Measurements from ENCODE around the gene TNFRSF4. TPM values are rescaled to one million over a fixed set of nuclear protein-coding genes. Genes with fewer than 3 reads are reported as not detected.

TNFRSF4 gene
- total and polyA plus RNA-seq, 2 of the 8 experiments (the other 6 are each of a cell fraction or from before 2014, with no cell fraction given) = 0.06 TPM; not detected in 1

DNA sequence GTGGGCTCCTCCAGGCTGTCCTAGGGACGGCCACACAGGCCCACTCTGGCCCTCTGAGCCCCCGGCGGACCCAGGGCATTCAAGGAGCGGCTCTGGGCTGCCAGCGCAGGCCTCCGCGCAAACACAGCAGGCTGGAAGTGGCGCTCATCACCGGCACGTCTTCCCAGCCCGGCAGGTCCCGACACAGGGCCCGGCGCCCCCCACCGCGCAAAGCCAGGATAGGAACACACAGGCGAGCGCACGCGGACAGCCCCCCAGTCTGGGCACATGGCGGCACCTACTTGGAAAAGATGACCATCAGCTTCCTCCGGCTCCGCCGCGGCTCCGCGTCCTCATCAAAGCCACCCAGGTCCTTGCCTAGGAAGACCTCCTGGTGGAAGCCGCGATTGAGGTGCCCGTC, 14.2 kb upstream of the TNFRSF4 start:
- H2BK5ac ChIP-seq (ENCODE audit: low read depth, low read length) = no peak overlapping the region
- no peak overlapping the region for H4K5ac ChIP-seq (ENCODE audit: insufficient read length, low read depth, low read length)
- peaks cover 2 to 23% (median 7%) of the 10 kb centered on the region in 4 experiments; a peak in 7 of 8 replicates for H3K36me3 ChIP-seq (ENCODE audit: control insufficient read depth in 2 of 4, insufficient read depth in 4 of 4, low read length in 3 of 4)
- FAIRE-seq (no peak), DNase-seq (ENCODE audit: low read depth in 1 of 2, low spot score in 2 of 2) (no peak)
- H4K91ac ChIP-seq (replicated peaks; ENCODE audit: insufficient read length, low read length) = no peak overlapping the region
- no peak overlapping the region for H4K8ac ChIP-seq (ENCODE audit: extremely low read depth, insufficient read depth, low read length)
- peaks cover 36% of the 10 kb centered on the region for H3K79me1 ChIP-seq (ENCODE audit: low read depth, low read length)
- TF ChIP-seq YY1 (IDR thresholded peaks at IDR 0.05; ENCODE audit: low read depth, low read length) (no peak), CREB1 (IDR thresholded peaks at IDR 0.05) (no peak), MAFK (IDR thresholded peaks at IDR 0.05; ENCODE audit: low read depth, low read length) (no peak), HDAC2 (IDR thresholded peaks at IDR 0.05; ENCODE audit: borderline replicate concordance in 1 of 2, low read depth in 2 of 2, low read length in 2 of 2) (no peak), SUZ12 (IDR thresholded peaks at IDR 0.05; ENCODE audit: low read length) (no peak), FOSL1 (IDR thresholded peaks at IDR 0.05; ENCODE audit: insufficient read depth, low read depth, low read length) (no peak), GTF2F1 (IDR thresholded peaks at IDR 0.05; ENCODE audit: borderline replicate concordance, low read depth, low read length) (no peak), GABPA (IDR thresholded peaks at IDR 0.05; ENCODE audit: borderline replicate concordance, insufficient read depth, low read length) (no peak), CTBP2 (IDR thresholded peaks at IDR 0.05; ENCODE audit: borderline replicate concordance, insufficient read depth, insufficient read length, low read length) (no peak)
- H2BK15ac ChIP-seq (ENCODE audit: low read length) = no peak overlapping the region
- H3K4me2 ChIP-seq (ENCODE audit: insufficient read depth in 1 of 2, low read depth in 2 of 2, low read length in 2 of 2) = no peak overlapping the region
- H3K4me3 ChIP-seq (ENCODE audit: extremely low read depth in 1 of 4, insufficient read depth in 2 of 4, low read depth in 3 of 4, low read length in 4 of 4) = no peak overlapping the region
- ChIA-PET POLR2A (ENCODE audit: partially characterized antibody) (interaction anchor here (1.1 to 3.1 kb wide), 2 partner anchors 9 to 12 kb away, joined by 3 to 15 read pairs; no protein-coding TSS in a partner anchor), CTCF (ENCODE audit: partially characterized antibody) (interaction anchor here (1.0 to 6.2 kb wide), 5 partner anchors 9 to 106 kb away, joined by 3 to 28 read pairs (median 3); no protein-coding TSS in a partner anchor)
- H3K9ac ChIP-seq (replicated peaks in 1 of 4; ENCODE audit: extremely low read depth in 1 of 4, low read depth in 3 of 4, low read length in 3 of 4) = no peak overlapping the region
- no peak overlapping the region for H2BK20ac ChIP-seq (ENCODE audit: low read length)
- H2AFZ ChIP-seq (ENCODE audit: low read length) = no peak overlapping the region
- H3K79me2 ChIP-seq (ENCODE audit: control insufficient read depth in 1 of 2, insufficient read depth in 2 of 2, low read length in 2 of 2) = peaks cover 6 to 39% of the 10 kb centered on the region in 2 experiments; a peak in 3 of 4 replicates
- H2BK12ac ChIP-seq (ENCODE audit: low read depth, low read length) = no peak overlapping the region
- no peak overlapping the region for H3K18ac ChIP-seq (ENCODE audit: extremely low read depth, low read length)
- peaks cover 0 to 8% of the 10 kb centered on the region in 2 experiments; a peak in 2 of 4 replicates for H3K9me3 ChIP-seq (ENCODE audit: insufficient read depth in 2 of 2, low read depth in 1 of 2, low read length in 1 of 2)
- no peak overlapping the region for H3K23ac ChIP-seq (ENCODE audit: insufficient read length)
- H3K4me1 ChIP-seq (replicated peaks in 1 of 4; ENCODE audit: control insufficient read depth in 3 of 4, insufficient read depth in 4 of 4, low read length in 3 of 4) = peaks cover 0 to 6% (median under 1%) of the 10 kb centered on the region in 4 experiments; a peak in 4 of 7 replicates
- no peak overlapping the region for H2BK120ac ChIP-seq (replicated peaks; ENCODE audit: low read depth, low read length)
- peaks cover 5 to 27% of the 10 kb centered on the region in 2 experiments for H4K20me1 ChIP-seq (replicated peaks in 1 of 2; ENCODE audit: control insufficient read depth in 1 of 2, insufficient read depth in 2 of 2, low read length in 2 of 2)
- H3K23me2 ChIP-seq (ENCODE audit: low read depth, low read length) = peaks cover 7% of the 10 kb centered on the region
- H3K27ac ChIP-seq (ENCODE audit: low read depth, low read length) = no peak overlapping the region
- H3K56ac ChIP-seq (replicated peaks; ENCODE audit: insufficient read length, low read depth, low read length) = no peak overlapping the region
- 99% methylated on average over 27 of the region's 30 CpGs; no CpG with 5 or more reads in 1 of the 2 experiments for WGBS, 2 experiments (ENCODE audit: extremely low coverage in 1 of 2, insufficient coverage in 1 of 2, insufficient read length in 1 of 2, insufficient replicate concordance in 2 of 2, low coverage in 1 of 2, low lambda C conversion rate in 2 of 2, missing lambda C conversion rate in 1 of 2)
- H3K4ac ChIP-seq (replicated peaks; ENCODE audit: insufficient read length, low read depth, low read length) = no peak overlapping the region
- no peak overlapping the region for H2AK5ac ChIP-seq (ENCODE audit: low read depth, low read length)
- H3K27me3 ChIP-seq (replicated peaks in 1 of 4; ENCODE audit: control insufficient read depth in 3 of 4, extremely low read depth in 1 of 4, insufficient read depth in 3 of 4, low read length in 3 of 4) = no peaks in the 10 kb centered on the region
- H3K14ac ChIP-seq (ENCODE audit: insufficient read length) = no peak overlapping the region
